ENCODE results near the gene SIGLEC9. TPM values are rescaled to one million over a fixed set of nuclear protein-coding genes. Genes with fewer than 3 reads are reported as not detected.

SIGLEC9 gene
- total RNA-seq, 4 donors from 2014 or later = 1.2 to 3.1 (median 1.9) TPM

- no peak for TF ChIP-seq CTCF (IDR thresholded peaks at IDR 0.05)
- TF ChIP-seq POLR2A (IDR thresholded peaks at IDR 0.05) = no peak
- no peaks in the 10 kb centered on the region for H3K27me3 ChIP-seq
- H3K36me3 ChIP-seq = peaks cover 0 to 17% of the 10 kb centered on the region in 2 donors
- peaks cover 10 to 15% of the 10 kb centered on the region in 2 donors for H3K4me1 ChIP-seq
- H3K4me3 ChIP-seq (replicated peaks in 1 of 3) = no peak overlapping the region
- H3K9me3 ChIP-seq = no peaks in the 10 kb centered on the region
- H3K27ac ChIP-seq = no peak overlapping the region
- 88% methylated on average over 28 to 36 of the region's 49 CpGs for WGBS, 2 donors
- intact Hi-C loops (cut with DNase I) = no loop called here
- no peak for DNase-seq
Measured at GRCh38 chr19:51103926-51104341, 20.8 kb upstream of the SIGLEC9 start.

GRCh38 chr19:51107406-51108065 lies 17.2 kb upstream of the SIGLEC9 start:
- no peak for TF ChIP-seq POLR2A (IDR thresholded peaks at IDR 0.05)
- no peak for TF ChIP-seq CTCF (IDR thresholded peaks at IDR 0.05)
- WGBS, 2 donors = 17 to 18% methylated on average over 18 of the region's 18 CpGs

GRCh38 chr19:51108066-51108804 lies 16.5 kb upstream of the SIGLEC9 start, which contains the start of gene CTU1:
CTU1 (minus strand) TSS chr19:51108409; CDS start chr19:51104569, 3,840 bp downstream.
- Histone ChIP-seq H3K4me1 (peaks cover 10 to 17% of the 10 kb centered on the region in 2 donors), H3K27me3 (no peaks in the 10 kb centered on the region), H3K36me3 (peaks cover 0 to 6% of the 10 kb centered on the region in 2 donors), H3K9me3 (no peaks in the 10 kb centered on the region), H3K27ac (peak within 1 kb of the TSS in 1 of 3 donors; percentile 4), H3K4me3 (replicated peaks in 1 of 3) (peak within 1 kb of the TSS; percentile 58 to 66 (median 61))
- intact Hi-C loops (cut with DNase I) = loop anchor here (5.0 kb wide), 2 partner anchors 386 to 489 kb away; partner anchors contain the start of gene CLEC11A
- 0 to 1% methylated on average over 27 to 29 of the region's 43 CpGs for WGBS, 2 donors
- TF ChIP-seq CTCF (IDR thresholded peaks at IDR 0.05) = peak in 2 of 6 experiments; percentile 37 to 42
- TF ChIP-seq POLR2A (IDR thresholded peaks at IDR 0.05) = peak in 1 of 2 donors; percentile 61
- peak; percentile 99 for DNase-seq

More at GRCh38 chr19:51107406-51108065, 17.2 kb upstream of the SIGLEC9 start:
- Histone ChIP-seq H3K4me3 (replicated peaks in 1 of 3) (peak overlapping the region; percentile 58 to 66 (median 61)), H3K27ac (no peak overlapping the region), H3K4me1 (peaks cover 10 to 17% of the 10 kb centered on the region in 2 donors), H3K9me3 (no peaks in the 10 kb centered on the region), H3K27me3 (no peaks in the 10 kb centered on the region), H3K36me3 (peaks cover 0 to 9% of the 10 kb centered on the region in 2 donors)
- DNase-seq = no peak
- intact Hi-C loops (cut with DNase I) = loop anchor here (5.0 kb wide), 2 partner anchors 385 to 490 kb away; partner anchors contain the start of gene CLEC11A

- no peaks in the 10 kb centered on the region for H3K9me3 ChIP-seq
- no peaks in the 10 kb centered on the region for H3K27me3 ChIP-seq
- peaks cover 10 to 17% of the 10 kb centered on the region in 2 donors for H3K4me1 ChIP-seq
- intact Hi-C loops (cut with DNase I) = loop anchor here (5.0 kb wide), 2 partner anchors 386 to 489 kb away; partner anchors contain the start of gene CLEC11A
- WGBS, 2 donors = 1 to 2% methylated on average over 13 to 15 of the region's 15 CpGs
- peak overlapping the region in 2 of 3 donors; percentile 28 to 66 for H3K4me3 ChIP-seq (replicated peaks in 1 of 3)
- peaks cover 0 to 3% of the 10 kb centered on the region in 2 donors for H3K36me3 ChIP-seq
- H3K27ac ChIP-seq = peak overlapping the region in 1 of 3 donors; percentile 4
- DNase-seq = no peak
- peak in 1 of 6 experiments; percentile 11 for TF ChIP-seq CTCF (IDR thresholded peaks at IDR 0.05)
- TF ChIP-seq POLR2A (IDR thresholded peaks at IDR 0.05) = no peak
Measured at GRCh38 chr19:51108805-51109146, 15.9 kb upstream of the SIGLEC9 start.
